Stimulated activated CD8-positive, alpha-beta memory T cell treated with anti-CD3 and anti-CD28 coated beads, Interleukin-2, amount 100 ng/mL, for 48 hours (primary cell): ENCODE data around the gene NIPBL.
"Not testable (repeated sequence)": the region's sequence is repeated elsewhere in the genome, so short reads cannot be mapped to it uniquely, and the experiment has no call there.

Experiments used
- DNase-seq, 2 donors: peaks; one replicate each; pipeline ENCODE4 v3.0.0-alpha.2; 2020; ENCODE audit warnings: low read depth in 2 of 2

NIPBL gene

DNA sequence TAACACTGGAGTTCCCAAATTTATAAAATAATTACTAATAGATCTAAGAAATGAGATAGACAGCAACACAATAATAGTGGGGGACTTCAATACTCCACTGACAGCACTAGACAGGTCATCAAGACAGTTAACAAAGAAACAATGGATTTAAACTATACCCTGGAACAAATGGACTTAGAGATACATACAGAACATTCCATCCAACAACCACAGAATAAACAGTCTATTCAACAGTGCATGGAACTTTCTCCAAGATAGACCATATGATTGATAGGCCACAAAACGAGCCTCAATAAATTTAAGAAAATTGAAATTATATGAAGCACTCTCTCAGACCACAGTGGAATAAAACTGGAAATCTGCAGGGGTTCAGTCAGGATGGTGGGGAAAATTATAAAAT is 209.5 kb downstream of the NIPBL start:
- not testable (repeated sequence) for DNase-seq

DNA sequence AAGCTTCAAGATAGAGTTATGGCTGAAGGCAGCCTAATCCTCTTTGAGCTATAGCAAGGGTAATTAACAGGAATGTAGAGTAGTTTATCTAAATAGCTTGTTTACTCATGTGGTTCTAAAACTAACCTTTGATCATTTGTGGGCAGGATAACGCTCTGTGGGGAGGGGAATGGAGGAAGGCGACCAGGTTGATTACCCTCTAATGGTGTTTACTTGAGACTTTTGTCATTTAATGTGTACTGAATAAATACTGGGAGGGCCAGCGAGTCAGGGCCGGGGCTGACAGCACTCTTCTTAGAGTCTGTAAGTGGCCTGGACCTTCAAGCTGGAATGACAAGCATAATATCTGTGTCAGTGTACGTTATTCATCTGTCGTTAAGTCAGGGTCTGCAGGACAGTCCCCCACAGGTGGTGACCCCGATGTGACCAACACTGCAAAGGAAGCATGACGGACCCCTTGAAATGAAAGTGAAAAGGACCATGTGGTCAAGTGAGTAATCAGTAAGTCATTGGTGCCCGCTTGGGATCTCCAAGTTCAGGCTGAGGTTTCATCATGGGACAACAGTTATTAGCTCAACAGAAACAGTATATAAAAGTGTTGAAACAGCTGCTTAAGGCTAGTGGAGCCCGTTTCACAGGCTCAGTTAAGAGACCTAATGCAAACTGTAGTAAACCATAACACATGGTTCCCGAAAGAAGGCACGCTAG is 210.1 kb downstream of the NIPBL start:
- no peak for DNase-seq

DNA sequence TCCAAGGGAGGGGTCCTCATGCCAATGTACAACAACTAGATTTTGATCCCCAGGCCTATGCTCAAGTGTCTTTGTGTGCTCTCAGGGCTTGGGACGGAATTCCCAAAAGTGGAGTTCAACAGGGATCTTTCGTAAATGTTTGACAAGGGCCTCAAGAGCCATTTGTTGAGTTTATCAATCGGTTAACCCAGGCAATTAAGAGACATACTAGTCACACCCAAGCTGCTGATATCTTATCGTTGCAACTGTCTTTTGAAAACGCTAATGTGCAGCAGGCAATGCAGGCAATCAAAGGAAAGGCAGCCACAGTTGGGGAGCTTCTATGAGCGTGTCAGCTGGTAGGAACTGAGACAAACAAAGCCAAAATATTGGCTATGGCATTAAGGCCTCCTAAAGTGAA is 211.4 kb downstream of the NIPBL start:
- DNase-seq, result no peak

DNA sequence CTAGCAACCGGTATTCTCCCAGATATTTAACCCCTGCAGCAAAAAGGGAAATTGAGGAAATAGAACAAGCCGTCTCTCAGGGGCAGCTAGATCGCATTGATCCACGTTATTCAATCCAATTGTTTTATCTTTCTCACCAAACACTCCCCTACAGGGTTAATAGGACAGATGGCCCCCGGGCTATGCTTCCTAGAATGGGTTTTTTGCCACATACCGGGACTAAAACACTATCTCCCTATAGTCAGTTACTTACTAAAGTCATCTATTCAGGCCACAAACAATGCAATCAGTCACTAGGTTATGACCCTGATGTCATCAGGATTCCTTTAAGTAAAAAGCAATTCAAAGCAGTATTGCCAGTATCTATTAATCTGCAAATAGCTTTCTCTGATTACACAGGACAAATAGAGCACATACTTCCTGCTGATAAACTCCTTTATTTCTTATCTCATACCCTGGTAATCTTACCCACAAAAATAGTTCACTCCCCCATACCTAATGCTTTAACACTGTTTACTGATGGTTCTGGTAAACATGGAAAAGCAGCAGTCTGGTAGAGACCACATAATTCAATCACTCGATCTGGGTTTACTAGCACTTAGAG is 213.7 kb downstream of the NIPBL start:
- DNase-seq, result no peak

DNA sequence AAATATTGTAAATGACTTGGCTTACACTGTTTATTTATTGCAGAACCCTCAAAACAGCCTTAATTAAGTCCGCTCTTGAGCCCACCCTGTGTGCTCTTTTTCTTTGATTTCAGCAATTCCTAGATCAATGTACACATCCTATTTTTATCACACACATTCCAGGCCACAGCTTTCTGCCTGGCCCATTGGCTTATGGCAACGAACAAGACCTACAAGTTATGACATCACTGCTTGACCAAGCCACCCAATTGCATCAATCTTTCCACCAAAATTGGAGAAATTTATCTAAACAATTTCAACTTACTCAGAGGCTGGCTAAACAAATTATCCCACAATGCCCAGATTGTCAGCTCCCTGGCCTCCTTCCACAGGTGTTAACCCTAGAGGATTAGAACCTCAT is 214.2 kb downstream of the NIPBL start:
- DNase-seq, result no peak

DNA sequence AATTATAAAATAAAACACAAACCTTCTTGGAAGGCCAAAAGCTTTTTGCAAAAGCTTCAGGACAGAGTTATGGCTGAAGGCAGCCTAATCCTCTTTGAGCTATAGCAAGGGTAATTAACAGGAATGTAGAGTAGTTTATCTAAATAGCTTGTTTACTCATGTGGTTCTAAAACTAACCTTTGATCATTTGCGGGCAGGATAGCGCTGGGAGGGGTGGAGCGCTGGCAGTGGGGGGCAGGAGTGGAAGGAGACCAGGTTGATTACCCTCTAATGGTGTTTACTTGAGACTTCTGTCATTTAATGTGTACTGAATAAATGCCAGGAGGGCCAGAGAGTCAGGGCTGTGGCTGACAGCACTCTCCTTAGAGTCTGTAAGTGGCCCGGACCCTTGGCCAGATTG is 217.2 kb downstream of the NIPBL start:
- DNase-seq, result not testable (repeated sequence)

DNA sequence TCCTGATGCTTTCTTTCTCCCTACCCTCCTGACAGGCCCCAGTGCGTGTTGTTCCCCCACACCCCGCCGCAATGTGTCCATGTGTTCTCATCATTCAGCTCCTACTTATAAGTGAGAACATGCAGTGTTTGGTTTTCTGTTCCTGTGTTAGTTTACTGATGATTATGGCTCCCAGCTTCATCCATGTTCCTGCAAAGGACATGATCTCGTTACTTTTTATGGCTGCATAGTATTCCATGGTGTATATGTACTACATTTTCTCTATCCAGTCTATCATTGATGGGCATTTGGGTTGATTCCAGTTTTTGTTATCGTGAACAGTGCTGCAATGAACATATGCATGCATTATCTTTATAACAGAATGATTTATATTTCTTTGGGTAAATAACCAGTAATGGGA is 222.7 kb downstream of the NIPBL start:
- not testable (repeated sequence) for DNase-seq

DNA sequence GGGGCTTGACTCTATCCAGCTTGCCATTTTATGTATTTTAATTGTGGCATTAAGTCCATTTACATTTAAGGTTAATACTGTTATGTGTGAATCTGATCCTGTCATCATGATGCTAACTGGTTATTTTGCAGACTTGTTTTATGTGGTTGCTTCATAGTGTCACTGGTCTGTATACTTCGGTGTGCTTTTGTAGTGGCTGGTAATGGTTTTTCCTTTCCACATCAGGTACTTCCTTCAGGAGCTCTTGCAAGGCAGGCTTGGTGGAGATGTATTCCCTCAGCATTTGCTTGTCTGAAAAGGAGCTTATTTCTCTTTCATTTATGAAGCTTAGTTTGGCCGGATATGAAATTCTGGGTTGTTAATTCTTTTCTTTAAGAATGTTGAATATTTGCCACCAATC is 226.7 kb downstream of the NIPBL start:
- no peak for DNase-seq

DNA sequence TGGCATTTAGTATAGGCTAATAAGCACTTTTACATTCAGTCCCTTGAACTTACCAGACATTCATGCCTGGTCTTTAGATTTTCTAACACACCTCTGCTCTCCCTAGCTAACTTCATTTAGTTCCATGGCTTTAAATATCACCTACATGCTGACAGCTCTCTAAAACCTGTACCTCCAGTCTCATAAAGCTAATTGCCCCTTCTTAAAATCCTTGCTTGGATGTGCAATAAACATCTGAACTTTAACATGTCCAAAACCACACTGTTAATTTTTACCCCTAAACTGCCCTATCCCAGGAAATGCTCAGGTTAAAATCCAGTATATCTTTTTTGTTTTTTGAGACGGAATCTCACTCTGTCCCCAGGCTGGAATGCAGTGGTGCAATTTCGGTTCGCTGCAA is 232.8 kb downstream of the NIPBL start:
- no peak for DNase-seq

DNA sequence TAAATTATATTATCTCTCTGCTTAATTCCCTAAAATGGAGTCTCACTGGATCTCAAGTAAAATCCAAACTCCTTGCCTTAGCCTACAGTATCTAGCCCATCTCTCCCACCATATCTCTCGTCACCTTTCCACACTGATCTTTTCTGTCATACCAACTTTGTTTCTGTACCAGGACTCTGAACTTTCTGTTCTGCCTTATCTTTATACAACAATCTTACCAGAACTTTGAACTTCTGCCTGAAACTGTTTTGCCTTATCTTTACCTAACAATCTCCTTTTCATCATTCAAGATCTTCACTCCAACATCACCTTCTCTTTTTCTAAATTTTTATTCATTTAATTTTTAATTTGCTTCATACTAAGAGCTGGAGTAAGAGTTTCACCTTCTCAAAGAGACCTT is 233.6 kb downstream of the NIPBL start:
- DNase-seq, result no peak

DNA sequence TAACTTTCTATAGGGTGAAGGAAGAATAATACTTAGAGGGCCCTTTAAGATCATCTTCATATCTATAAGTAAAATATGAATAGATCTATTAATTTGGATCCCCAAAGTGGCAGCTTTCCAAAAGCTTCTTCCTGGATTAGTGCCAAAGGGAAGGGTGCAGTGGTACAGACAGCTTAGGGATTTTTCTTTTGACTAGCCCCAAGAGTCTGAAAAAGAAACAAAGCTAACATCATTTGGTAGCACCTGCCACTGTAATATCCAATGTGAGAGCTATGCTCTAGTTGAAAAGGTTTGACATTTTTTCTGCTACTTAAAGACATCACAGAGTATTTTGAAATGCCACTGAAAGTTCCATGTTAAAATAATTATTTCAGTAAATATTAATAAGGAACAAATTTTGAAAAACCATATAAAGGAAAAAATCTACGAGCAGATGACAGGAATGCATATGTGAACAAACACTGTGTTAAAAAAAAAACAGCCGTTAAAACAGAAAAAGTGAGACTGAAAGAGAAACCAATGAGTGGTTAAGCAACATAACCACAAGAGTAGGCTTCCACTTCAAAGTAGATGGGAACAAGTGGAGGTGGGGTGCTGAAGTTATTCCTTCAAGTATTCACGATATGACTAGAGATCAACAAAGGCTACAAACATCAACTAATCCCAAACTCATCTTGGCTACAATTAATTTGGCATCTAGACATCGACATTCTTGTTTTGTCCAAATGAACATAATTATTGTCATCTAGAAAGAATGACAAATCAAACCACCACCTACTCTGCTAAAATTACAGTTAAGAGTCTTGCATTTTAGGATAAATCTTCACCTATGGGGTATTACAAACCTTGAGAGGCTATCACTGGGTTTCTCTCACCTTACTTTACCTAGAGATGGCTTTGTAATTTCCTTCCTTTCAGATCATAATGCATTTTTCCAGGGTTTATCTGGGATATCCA is 235.1 kb downstream of the NIPBL start:
- DNase-seq, result no peak

DNA sequence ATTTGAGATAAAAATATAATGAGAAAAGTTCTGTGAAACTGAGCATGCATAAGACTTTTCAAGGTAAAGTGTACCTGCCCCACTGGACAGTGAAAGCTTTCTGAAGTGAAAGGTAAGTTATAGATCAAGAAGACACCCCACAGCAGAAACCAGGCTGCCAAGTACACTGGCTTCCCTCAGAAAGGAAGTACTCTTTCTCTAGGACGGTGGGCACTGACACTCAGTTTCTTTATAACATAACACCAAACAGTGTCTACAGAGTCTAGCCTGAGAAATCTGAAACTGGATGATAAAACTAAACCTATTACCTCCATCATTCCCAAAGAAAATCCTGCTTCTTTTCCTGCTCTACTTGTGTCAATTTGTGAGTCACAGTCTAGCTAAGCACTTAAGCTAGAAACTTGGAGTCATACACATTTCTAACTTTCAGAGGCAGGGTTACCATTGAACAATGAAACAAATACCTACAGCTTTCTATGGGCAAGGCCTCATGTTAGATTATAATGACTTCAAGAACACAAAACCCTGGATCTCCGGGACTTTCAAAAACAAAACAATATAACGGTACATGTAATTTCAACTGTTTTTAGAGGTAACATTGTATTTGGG is 235.9 kb downstream of the NIPBL start:
- no peak for DNase-seq
